DLD1 (cell line): Measurements from ENCODE around the gene TLE5.
"Not testable (repeated sequence)": the region's sequence is repeated elsewhere in the genome, so short reads cannot be mapped to it uniquely, and the experiment has no call there.

Experiments used
- in situ Hi-C: cut with HindIII; loops from 2 replicates; pipeline ENCODE4 v1.10.0; 2017; ENCODE audit warnings: low sequenced_read_pairs

The TLE5 gene

DNA sequence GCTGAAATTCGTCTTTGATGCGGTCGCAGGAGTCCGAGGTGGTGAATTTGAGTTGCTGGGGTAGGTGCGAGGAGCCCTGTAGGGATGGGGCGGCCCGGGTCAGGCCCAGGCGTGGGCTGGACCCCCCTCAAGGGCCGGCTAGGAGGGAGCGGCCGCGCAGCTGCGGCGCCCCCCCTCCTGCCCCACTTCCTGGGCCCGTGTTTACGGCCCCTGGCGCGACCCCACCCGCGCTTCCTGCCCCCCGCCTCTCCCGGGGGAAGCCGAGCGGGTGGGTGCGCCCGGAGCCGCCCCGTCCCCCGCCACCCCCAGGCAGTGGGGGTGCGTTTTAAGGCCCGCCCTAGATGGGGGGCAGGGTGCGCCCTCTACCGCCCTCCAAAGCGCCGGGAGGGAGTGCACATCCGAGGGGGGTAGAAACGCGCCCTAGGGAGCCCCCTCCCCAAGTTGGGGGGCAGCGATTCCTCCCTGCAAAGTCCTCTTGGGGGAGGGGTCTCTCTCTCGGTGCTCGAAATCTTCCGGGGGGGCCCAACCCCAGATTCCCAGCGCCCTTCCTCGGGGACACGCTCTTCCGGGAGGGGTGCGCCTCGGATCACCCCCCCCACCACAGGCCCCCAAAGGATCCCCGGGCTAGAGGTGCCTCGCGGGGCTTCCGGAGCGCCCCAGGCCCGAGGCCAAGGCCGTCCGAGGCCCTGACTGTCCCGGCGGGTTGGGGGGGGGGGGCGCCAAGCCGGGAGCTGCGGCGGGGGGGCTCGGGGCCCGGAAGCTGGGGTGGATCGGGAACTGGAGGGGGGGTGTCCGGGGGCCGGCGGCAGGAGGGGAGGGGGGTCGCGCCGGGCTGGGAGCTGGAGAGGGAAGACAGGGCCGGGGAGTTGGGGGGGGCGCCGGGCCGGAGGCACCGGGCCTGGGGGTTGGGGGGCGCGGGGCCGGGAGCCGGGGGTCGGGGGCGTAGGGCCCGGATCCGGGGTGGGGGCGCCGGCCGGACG lies 823 bp downstream of the TLE5 start:
- in situ Hi-C loops, result no loop called here

GRCh38 chr19:3060857-3061181 lies 1.5 kb downstream of the TLE5 start:
- in situ Hi-C loops, result no loop called here

DNA sequence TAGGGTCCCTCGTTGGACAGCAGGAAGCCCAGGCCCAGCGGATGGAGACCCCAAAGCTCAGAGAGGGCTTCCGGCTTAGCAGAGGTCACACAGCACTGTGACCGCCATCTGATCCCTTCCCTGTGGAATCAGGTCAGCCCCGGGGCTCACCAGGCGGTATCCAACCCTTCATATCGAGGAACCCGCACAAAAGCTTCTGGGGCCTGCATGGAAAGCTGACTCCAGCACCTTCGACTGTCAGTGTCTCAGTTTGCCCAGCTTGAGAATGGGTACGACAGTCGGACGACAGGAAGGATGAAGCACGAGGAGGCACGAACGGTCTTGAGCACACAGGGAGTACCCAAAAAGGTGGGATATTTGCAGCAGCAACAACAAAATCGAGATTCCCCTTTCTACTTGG lies 2.6 kb downstream of the TLE5 start:
- in situ Hi-C loops, result no loop called here

GRCh38 chr19:3058821-3059314 lies 3.4 kb downstream of the TLE5 start:
- in situ Hi-C loops, result no loop called here

- in situ Hi-C loops, result no loop called here
Measured at GRCh38 chr19:3058009-3058820, 4.1 kb downstream of the TLE5 start.

- in situ Hi-C loops, result no loop called here
Measured at GRCh38 chr19:3057275-3057714, 5.0 kb downstream of the TLE5 start.

DNA sequence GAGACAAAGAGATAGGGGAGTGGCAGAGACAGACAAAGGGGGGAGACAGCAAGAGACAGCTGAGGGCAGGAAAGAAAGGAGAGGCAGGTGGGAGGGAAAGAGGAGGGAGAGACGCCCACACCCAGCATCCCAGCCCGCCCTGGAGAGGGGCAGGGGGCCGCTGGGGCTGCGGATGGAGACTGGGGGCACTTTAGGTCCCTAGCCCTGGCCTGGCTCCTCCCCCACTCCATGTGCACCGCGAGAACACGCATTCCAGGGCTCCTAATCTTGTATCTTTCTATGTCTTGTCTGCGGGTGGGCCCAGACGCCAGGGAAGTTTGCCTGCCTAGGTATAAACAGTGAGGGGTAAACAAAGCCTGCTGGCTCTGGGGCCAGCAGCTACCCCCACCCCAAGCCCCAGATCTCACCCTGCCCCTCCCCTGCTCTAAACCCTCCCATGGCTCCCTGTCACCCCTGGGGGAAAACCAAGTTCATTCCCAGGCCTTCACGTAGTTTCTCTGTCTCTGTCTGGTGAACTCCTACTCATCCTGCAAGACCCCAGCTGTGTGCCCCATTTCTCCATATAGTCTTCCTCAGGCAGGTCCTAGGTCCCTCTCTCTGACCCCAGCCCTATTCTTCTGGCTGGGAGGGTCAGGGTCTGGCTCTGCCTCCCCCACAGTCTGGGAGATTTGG lies 5.7 kb downstream of the TLE5 start:
- in situ Hi-C loops, result no loop called here

DNA sequence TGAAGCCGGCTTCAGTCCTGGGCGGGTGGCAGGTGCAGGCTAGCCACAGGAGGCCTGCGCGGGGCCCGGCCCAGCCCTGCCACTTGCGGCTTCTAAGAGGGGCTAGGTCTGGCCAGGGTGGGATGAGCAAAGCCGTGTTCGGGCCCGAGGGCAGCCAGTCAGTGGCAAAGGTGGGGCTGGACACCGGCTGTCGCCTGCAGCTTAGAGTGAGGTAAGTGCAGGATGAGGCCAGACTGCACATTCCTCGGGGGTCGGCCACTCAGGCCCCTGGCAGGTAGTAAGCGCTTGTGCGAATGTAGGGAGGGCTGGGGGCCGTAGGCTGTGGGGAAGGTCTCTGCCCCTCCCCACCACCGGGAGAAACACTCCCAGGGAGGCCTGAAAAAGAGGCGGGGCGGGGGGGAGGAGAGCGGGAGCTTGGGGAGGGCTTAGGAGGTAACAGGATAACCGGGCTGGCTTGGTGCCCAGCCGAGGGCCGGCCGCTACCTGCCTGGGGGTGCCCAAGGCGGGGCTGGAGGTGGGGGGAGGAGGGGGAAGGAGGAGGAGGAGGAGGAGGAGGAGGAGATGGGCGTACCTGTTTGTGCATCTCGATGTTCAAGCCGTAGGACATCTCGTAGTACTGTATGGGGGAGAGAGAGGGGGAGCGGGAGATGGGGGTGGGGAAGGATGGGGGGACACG lies 6.4 kb downstream of the TLE5 start:
- in situ Hi-C loops, result no loop called here

GRCh38 chr19:3054972-3055740 lies 7.1 kb downstream of the TLE5 start:
- in situ Hi-C loops, result no loop called here

- in situ Hi-C loops, result no loop called here
Measured at GRCh38 chr19:3054265-3054971, 7.9 kb downstream of the TLE5 start.

DNA sequence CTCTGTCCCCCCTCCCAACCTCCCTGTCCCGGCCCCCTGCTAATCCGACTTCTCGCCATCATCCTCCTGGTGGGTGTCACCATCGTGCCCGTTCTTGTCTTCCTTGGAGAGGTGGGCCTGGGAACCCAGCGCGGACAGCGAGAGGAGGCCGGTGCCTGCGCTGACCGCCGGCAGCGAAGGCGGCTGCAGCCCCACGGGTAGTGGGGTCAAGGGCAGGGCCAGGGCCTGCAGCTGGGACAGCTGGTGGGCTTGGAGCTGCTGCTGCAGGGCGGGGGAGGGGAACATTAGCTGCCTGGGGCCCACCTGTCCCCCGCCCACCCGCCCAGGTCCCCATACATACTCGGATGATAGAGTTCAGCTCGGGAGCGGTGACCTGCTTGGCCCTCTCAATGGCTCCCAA lies 8.5 kb downstream of the TLE5 start:
- in situ Hi-C loops, result no loop called here

DNA sequence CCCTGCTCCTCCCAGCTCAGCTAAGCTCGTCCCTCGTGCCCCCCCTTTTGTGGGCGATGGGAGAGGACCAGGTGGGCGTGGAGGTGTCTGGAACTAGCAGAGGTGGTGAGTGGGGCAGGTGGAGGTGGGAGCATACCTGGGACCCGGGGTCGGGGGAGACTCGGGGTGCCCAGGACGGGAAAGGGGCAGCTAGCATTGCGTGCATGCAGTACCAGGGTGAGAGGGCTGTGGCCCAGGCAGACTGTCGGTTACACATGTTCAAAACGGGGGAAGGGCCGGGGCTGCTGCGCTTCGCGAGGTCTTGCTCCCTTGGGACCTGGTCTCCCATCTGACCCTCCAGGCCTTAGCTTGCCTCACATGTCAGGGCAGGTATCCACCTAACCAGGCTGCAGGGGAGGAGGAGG lies 9.1 kb downstream of the TLE5 start:
- in situ Hi-C loops, result no loop called here

GRCh38 chr19:3050016-3050415 lies 12.3 kb downstream of the TLE5 start:
- in situ Hi-C loops, result not testable (repeated sequence)

- in situ Hi-C loops, result no loop called here
Measured at GRCh38 chr19:3049089-3049488, 13.2 kb downstream of the TLE5 start.

GRCh38 chr19:3048190-3048533 lies 14.1 kb downstream of the TLE5 start:
- in situ Hi-C loops, result no loop called here

DNA sequence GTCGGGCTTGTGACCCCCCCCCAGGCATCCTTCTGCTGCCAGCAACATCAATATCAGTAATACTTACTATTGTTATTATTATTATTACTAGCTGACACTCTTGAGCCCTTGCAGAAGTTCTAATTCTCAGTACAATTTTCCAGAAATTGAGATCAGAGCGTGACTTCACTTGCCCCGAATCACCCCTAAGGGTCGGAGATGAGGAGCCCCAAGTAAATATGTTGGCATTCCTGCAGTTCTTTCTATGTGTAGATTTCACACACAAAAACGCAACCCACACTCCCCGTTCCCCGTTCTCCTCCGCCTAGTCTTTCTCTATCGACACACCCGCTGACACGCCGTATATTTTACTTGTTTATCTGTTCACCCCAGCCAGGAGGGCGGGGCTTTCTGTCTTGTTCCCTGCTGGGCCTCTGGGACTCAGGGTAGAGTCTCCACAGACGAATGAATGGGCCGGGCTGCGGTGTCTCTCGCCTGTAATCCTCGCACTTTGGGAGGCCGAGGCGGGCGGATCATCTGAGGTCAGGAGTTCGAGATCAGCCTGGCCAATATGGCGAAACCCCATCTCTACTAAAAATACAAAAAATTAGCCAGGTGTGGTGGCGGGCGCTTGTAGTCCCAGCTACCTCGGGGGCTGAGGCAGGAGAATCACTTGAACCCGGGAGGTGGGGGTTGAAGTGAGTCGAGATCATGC lies 14.7 kb downstream of the TLE5 start:
- in situ Hi-C loops, result no loop called here

DNA sequence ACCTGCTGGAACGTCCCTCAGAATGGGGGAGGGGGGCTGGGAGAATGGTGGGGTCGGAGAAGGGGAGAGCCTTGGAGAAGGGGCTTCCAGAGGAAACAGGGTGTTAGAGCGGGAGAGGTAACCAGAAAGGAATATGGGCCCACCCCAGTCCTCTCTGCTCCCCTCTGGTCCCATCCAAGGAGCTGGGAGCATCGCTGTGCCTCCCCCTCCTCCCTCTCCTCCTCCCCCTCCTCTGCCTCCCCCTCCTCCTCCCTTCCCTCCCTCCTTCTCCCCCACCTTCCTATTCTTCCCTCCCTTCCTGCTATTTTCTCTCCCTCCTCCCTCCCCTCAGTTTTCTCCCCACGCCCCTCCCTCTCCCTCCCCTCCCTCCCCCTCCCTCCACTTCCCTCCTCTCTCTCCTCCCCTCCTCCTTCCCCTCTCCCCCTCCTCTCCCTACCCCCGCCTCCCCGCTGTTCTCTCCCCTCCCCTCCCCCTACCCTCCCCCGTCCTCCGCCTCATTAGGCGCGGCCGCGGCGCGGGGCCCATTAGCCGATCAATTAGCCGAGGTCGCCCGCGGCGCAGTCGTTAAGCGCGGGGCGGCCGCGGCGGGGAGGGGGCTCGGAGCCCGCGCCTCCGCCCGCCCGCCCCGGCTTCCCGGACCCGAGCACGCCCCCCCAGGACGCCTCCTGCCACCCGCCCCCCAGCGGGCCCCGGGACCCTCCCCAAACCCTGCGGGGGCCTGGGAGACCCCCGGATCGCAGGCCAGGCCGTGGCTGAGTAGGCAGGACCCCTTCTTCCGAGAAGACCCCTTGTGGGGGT lies 15.4 kb downstream of the TLE5 start:
- in situ Hi-C loops, result no loop called here
